HL-60/S4 treated with phorbol 12-myristate 13-acetate at 8.2 ng/mL for 4 days and 3 days (cell line): ENCODE results near the gene CEACAM16.
"Not testable (repeated sequence)": the region's sequence is repeated elsewhere in the genome, so short reads cannot be mapped to it uniquely, and the experiment has no call there.

Experiments
- in situ Hi-C: fragments of 300-500 bp; cut with MboI; formaldehyde crosslinking; loops from 2 replicates; pipeline ENCODE4 v1.15.0; 2022; ENCODE audit warnings: low sequenced_read_pairs

CEACAM16 gene

GRCh38 chr19:44673510-44673909 is 25.4 kb upstream of the CEACAM16 start:
- in situ Hi-C loops, result no loop called here

- in situ Hi-C loops, result no loop called here
Measured at GRCh38 chr19:44675521-44675920, 23.4 kb upstream of the CEACAM16 start.

- in situ Hi-C loops, result no loop called here
Measured at GRCh38 chr19:44677019-44677811, 21.7 kb upstream of the CEACAM16 start.

GRCh38 chr19:44680536-44680935 is 18.4 kb upstream of the CEACAM16 start:
- in situ Hi-C loops, result no loop called here

- in situ Hi-C loops, result no loop called here
Measured at GRCh38 chr19:44681992-44682790, 16.8 kb upstream of the CEACAM16 start.

- in situ Hi-C loops, result no loop called here
Measured at GRCh38 chr19:44682807-44683206, 16.1 kb upstream of the CEACAM16 start.

- in situ Hi-C loops, result no loop called here
Measured at GRCh38 chr19:44683434-44684210, 15.3 kb upstream of the CEACAM16 start.

- in situ Hi-C loops, result not testable (repeated sequence)
Measured at GRCh38 chr19:44684396-44684795, 14.6 kb upstream of the CEACAM16 start.

- in situ Hi-C loops, result no loop called here
Measured at GRCh38 chr19:44684892-44685863, 13.8 kb upstream of the CEACAM16 start.

- in situ Hi-C loops, result no loop called here
Measured at GRCh38 chr19:44685877-44686276, 13.1 kb upstream of the CEACAM16 start.

- in situ Hi-C loops, result no loop called here
Measured at GRCh38 chr19:44686896-44687295, 12.1 kb upstream of the CEACAM16 start.

- in situ Hi-C loops, result no loop called here
Measured at GRCh38 chr19:44687888-44688287, 11.1 kb upstream of the CEACAM16 start.

GRCh38 chr19:44689290-44690130 is 9.4 kb upstream of the CEACAM16 start:
- in situ Hi-C loops, result no loop called here

- in situ Hi-C loops, result no loop called here
Measured at GRCh38 chr19:44690131-44690440, 8.9 kb upstream of the CEACAM16 start.

- in situ Hi-C loops, result no loop called here
Measured at GRCh38 chr19:44692379-44692721, 6.6 kb upstream of the CEACAM16 start.

- in situ Hi-C loops, result no loop called here
Measured at GRCh38 chr19:44694184-44694579, 4.8 kb upstream of the CEACAM16 start.

GRCh38 chr19:44696939-44697669 is 1.8 kb upstream of the CEACAM16 start:
- in situ Hi-C loops, result no loop called here

GRCh38 chr19:44697670-44698034 is 1.3 kb upstream of the CEACAM16 start:
- in situ Hi-C loops, result no loop called here

- in situ Hi-C loops, result no loop called here
Measured at GRCh38 chr19:44700547-44700946, 1.6 kb downstream of the CEACAM16 start.
